Right lobe of liver (tissue), 6 donors: Measurements from ENCODE around the gene GALNT5. TPM values are rescaled to one million over a fixed set of nuclear protein-coding genes. Genes with fewer than 3 reads are reported as not detected.
"Not testable (repeated sequence)": the region's sequence is repeated elsewhere in the genome, so short reads cannot be mapped to it uniquely, and the experiment has no call there.

ENCODE experiments used
- ATAC-seq, 4 donors: fragments of 200-7000 bp; cut with Tn5 transposase; one replicate each; pipeline ENCODE4 v1.9.1; 2020; ENCODE audit warnings: mild to moderate bottlenecking in 4 of 4, moderate library complexity in 4 of 4
- DNase-seq, 3 donors: peaks; one replicate each; pipeline ENCODE4 v3.0.0-alpha.2; 2020
- H3K27ac ChIP-seq, 3 donors: fragments of 200-600 bp; one replicate each; pipeline ENCODE4 v1.8.0; 2022
- H3K27me3 ChIP-seq, 2 donors: fragments of 200-600 bp; one replicate each; pipeline ENCODE4 v1.8.0; 2022
- H3K36me3 ChIP-seq, 4 donors: fragments of 200-600 bp; sonication (generic) in 1 of 4; one replicate each; pipeline versions ENCODE4 v1.5.1 to v1.8.0; 2017 to 2022; ENCODE audit warnings: control low read depth in 1 of 4
- H3K4me1 ChIP-seq, 4 donors: fragments of 200-600 bp; sonication (generic) in 1 of 4; one replicate each; pipeline versions ENCODE4 v1.5.1 to v1.8.0; 2017 to 2022; ENCODE audit warnings: control low read depth in 1 of 4
- H3K4me3 ChIP-seq, 3 donors: fragments of 200-600 bp; one replicate each; pipeline ENCODE4 v1.8.0; 2022
- H3K9me3 ChIP-seq, 4 donors: fragments of 200-600 bp; sonication (generic) in 1 of 4; one replicate each; pipeline versions ENCODE4 v1.5.1 to v1.8.0; 2017 to 2022; ENCODE audit warnings: control low read depth in 1 of 4
- CTCF ChIP-seq, 4 donors: fragments of 200-600 bp in 3 of 4; fragments of 450-650 bp in 1 of 4; IDR thresholded peaks; one replicate each; pipeline versions ENCODE4 v1.5.1 to v1.8.0; 2016 to 2022; ENCODE audit warnings: antibody characterized with exemption in 4 of 4, mild to moderate bottlenecking in 2 of 4
- POLR2A ChIP-seq: fragments of 450-650 bp; IDR thresholded peaks from one replicate; pipeline ENCODE4 v1.6.1; 2017; ENCODE audit warnings: antibody characterized with exemption, mild to moderate bottlenecking
- WGBS: methylation state at CpG from one replicate; pipeline ENCODE4 v1.1.6; 2018; ENCODE audit warnings: low coverage, low lambda C conversion rate; ENCODE audit not compliant: insufficient coverage; ENCODE audit errors: missing lambda C conversion rate; 5-methylcytosine and 5-hydroxymethylcytosine counted together
- intact Hi-C, 2 donors: fragments of 100-400 bp; cut with DNase I; formaldehyde crosslinking; loops; one replicate each; pipeline versions ENCODE4 v1.11.2 to v1.14.1; 2022
- total RNA-seq, 6 experiments: library from RNA; depleted of rRNA in 2 of 6; stranded (reverse); fragments of >200 nt in 2 of 6; fragmentation: NEBNext Ultra II Directional in 3 of 6; extraction: Animal tissue kit (Norgen Biotek cat#: 25700) in 3 of 6; gene quantifications; one replicate each; pipeline versions ENCODE4 v1.1.0 to v1.2.4, GENCODE V29; 2016 to 2023
- donor health status: DM: no; HTN: yes; CAD: no.
- donor health status: DM: no; HTN: no; CAD: no.
- donor health status: DM: no; HTN: no; CAD: no.
- donor health status: DM: no; HTN: yes; CAD: no.
- donor health status: DM: no; HTN: yes; CAD: no.

The GALNT5 gene
- total RNA-seq, 6 experiments from 2014 or later: 0.07 TPM; not detected in 5

GRCh38 chr2:157271590-157272203 is 14.2 kb downstream of the GALNT5 start:
- no peaks in the 10 kb centered on the region for H3K27me3 ChIP-seq
- DNase-seq: no peak
- intact Hi-C loops: no loop called here
- TF ChIP-seq POLR2A (no peak), CTCF (IDR thresholded peaks at IDR 0.05) (no peak)
- 79% methylated on average over 1 of the region's 1 CpG for WGBS
- no peaks in the 10 kb centered on the region for H3K4me1 ChIP-seq
- H3K36me3 ChIP-seq: no peaks in the 10 kb centered on the region
- no peak overlapping the region for H3K27ac ChIP-seq
- ATAC-seq: no peak
- H3K9me3 ChIP-seq: no peaks in the 10 kb centered on the region
- no peak overlapping the region for H3K4me3 ChIP-seq

- H3K4me1 ChIP-seq, H3K9me3 ChIP-seq, ATAC-seq, H3K27me3 ChIP-seq, intact Hi-C loops, H3K36me3 ChIP-seq, DNase-seq, H3K27ac ChIP-seq, H3K4me3 ChIP-seq: not testable (repeated sequence)
- no CpG with 5 or more reads among the region's 7 CpGs for WGBS
Observed at GRCh38 chr2:157279311-157279710, 21.8 kb downstream of the GALNT5 start.

- intact Hi-C loops: no loop called here
Observed at GRCh38 chr2:157281316-157281715, 23.8 kb downstream of the GALNT5 start.

GRCh38 chr2:157283468-157283867 is 26.0 kb downstream of the GALNT5 start:
- Histone ChIP-seq H3K36me3 (no peaks in the 10 kb centered on the region), H3K27me3 (no peaks in the 10 kb centered on the region), H3K4me3 (no peak overlapping the region), H3K27ac (no peak overlapping the region), H3K9me3 (no peaks in the 10 kb centered on the region), H3K4me1 (no peaks in the 10 kb centered on the region)
- intact Hi-C loops: no loop called here
- ATAC-seq: no peak
- TF ChIP-seq CTCF (IDR thresholded peaks at IDR 0.05): no peak
- TF ChIP-seq POLR2A: no peak
- 58% methylated on average over 2 of the region's 2 CpGs for WGBS
- DNase-seq: no peak

More at GRCh38 chr2:157281316-157281715, 23.8 kb downstream of the GALNT5 start:
- Histone ChIP-seq H3K36me3 (no peaks in the 10 kb centered on the region), H3K4me3 (no peak overlapping the region), H3K9me3 (no peaks in the 10 kb centered on the region), H3K4me1 (no peaks in the 10 kb centered on the region), H3K27me3 (no peaks in the 10 kb centered on the region), H3K27ac (no peak overlapping the region)
- no peak for DNase-seq
- TF ChIP-seq CTCF (IDR thresholded peaks at IDR 0.05) (no peak), POLR2A (no peak)
- no peak for ATAC-seq
- WGBS: 82% methylated on average over 6 of the region's 6 CpGs

- no peak overlapping the region for H3K27ac ChIP-seq
- no peaks in the 10 kb centered on the region for H3K4me1 ChIP-seq
- intact Hi-C loops: no loop called here
- TF ChIP-seq POLR2A: no peak
- no peak for TF ChIP-seq CTCF (IDR thresholded peaks at IDR 0.05)
- WGBS: 43% methylated on average over 1 of the region's 1 CpG
- DNase-seq (no peak), ATAC-seq (no peak)
- H3K4me3 ChIP-seq: no peak overlapping the region
- no peaks in the 10 kb centered on the region for H3K36me3 ChIP-seq
- H3K9me3 ChIP-seq: no peaks in the 10 kb centered on the region
- H3K27me3 ChIP-seq: no peaks in the 10 kb centered on the region
Observed at GRCh38 chr2:157287160-157287559, 29.7 kb downstream of the GALNT5 start.
